Stomach smooth muscle (tissue), 2 donors: Measurements from ENCODE around the gene SERPINE1.

Experiments
- H3K27ac ChIP-seq: one replicate; pipeline ENCODE4 v1.7.0; 2013; ENCODE audit warnings: mild to moderate bottlenecking, low read length, inconsistent platforms
- H3K27me3 ChIP-seq, 2 donors: one replicate each; pipeline ENCODE4 v1.7.0; 2013; ENCODE audit warnings: low read length in 2 of 2; ENCODE audit not compliant: insufficient read depth in 2 of 2, control insufficient read depth in 1 of 2
- H3K36me3 ChIP-seq, 2 donors: one replicate each; pipeline ENCODE4 v1.7.0; 2013; ENCODE audit warnings: low read length in 2 of 2; ENCODE audit not compliant: control insufficient read depth in 2 of 2, insufficient read depth in 2 of 2
- H3K4me1 ChIP-seq: one replicate; pipeline ENCODE4 v1.7.0; 2013; ENCODE audit warnings: low read length; ENCODE audit not compliant: control insufficient read depth, insufficient read depth
- H3K4me3 ChIP-seq, 2 donors: one replicate each; pipeline ENCODE4 v1.7.0; 2013; ENCODE audit warnings: low read length in 2 of 2
- H3K9ac ChIP-seq, 2 donors: one replicate each; pipeline ENCODE4 v1.7.0; 2013; ENCODE audit warnings: low read length in 2 of 2, mild to moderate bottlenecking in 1 of 2
- H3K9me3 ChIP-seq, 2 donors: one replicate each; pipeline ENCODE4 v1.7.0; 2013; ENCODE audit warnings: low read length in 2 of 2; ENCODE audit not compliant: control insufficient read depth in 2 of 2
- donor health status: healthy.
- donor health status: Pancreatic carcinoma.

The SERPINE1 gene

DNA sequence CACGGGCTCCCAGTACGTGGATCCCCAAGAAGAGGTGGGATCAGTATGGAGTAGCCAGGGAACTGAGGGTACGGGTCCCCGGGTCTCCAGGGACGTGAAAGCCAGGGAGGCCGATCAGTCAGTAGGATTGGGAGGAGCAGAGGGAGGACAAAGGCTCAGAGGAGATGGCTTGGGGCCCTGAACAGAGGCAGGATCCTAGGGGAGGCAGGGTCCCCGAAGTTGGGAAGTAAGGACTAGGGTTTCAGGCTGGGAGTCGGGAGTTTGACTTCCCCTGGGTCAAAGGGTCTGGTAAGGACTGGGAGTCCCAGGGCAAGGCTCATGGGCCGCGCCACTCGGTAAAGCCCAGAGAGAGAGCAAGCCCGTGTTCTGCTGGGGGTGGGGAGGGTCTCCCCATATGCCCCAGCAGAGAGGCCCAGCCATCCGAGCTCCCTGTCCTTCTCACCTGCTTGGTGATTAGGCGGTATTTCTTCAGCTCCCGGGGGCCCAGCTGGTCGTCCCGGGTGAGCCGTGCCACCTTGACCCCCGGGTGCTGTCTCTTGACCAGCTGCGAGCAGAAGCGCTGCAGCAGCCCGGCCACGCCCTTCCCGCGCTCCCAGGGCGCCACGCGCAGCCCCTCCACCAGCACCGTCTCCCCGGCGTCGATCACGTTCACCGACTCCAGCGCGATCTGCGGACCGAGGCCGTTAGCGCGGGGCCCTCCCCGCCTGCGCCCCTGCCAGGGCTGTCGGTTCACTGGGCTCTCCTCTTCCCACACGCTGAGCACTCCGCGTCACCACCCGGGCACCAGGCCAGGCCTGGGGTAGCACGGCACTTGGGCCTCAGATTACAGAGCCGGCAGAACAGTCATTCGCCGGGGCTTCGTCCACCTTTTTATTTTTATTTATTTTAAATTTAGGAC is 46.2 kb downstream of the SERPINE1 start:
- Histone ChIP-seq H3K27ac (no peak overlapping the region), H3K4me1 (peaks cover 33% of the 10 kb centered on the region), H3K9me3 (no peaks in the 10 kb centered on the region), H3K27me3 (peaks cover 91% of the 10 kb centered on the region in 2 donors), H3K9ac (no peak overlapping the region), H3K4me3 (peak overlapping the region in 1 of 2 donors; percentile 54), H3K36me3 (no peaks in the 10 kb centered on the region)

GRCh38 chr7:101173752-101174244 is 46.9 kb downstream of the SERPINE1 start:
- peaks cover 33% of the 10 kb centered on the region for H3K4me1 ChIP-seq
- H3K27me3 ChIP-seq: peaks cover 86% of the 10 kb centered on the region in 2 donors
- H3K36me3 ChIP-seq: no peaks in the 10 kb centered on the region
- H3K9ac ChIP-seq: no peak overlapping the region
- H3K27ac ChIP-seq: no peak overlapping the region
- H3K9me3 ChIP-seq: no peaks in the 10 kb centered on the region
- H3K4me3 ChIP-seq: no peak overlapping the region

- Histone ChIP-seq H3K27ac (no peak overlapping the region), H3K36me3 (no peaks in the 10 kb centered on the region), H3K4me1 (peaks cover 34% of the 10 kb centered on the region), H3K4me3 (no peak overlapping the region), H3K9me3 (no peaks in the 10 kb centered on the region), H3K27me3 (peaks cover 82 to 83% of the 10 kb centered on the region in 2 donors), H3K9ac (no peak overlapping the region)
Measured at GRCh38 chr7:101174322-101174854, 47.5 kb downstream of the SERPINE1 start.

DNA sequence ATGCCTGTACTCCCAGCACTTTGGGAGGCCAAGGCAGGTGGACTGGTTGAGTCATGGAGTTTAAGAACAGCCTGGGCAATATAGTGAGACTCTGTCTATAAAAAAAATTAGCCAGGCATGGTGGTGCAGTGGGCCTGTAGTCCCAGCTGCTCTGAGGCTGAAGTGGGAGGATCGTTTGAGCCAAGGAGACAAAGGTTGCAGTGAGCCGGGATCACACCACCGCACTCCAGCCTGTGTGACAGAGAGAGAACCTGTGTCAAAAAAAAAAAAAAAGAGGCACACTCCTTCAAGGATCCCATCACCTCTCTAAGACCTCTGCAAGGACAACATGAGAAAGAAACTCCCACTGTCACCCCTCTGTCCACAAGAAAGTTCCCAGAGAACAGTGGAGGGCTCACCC is 48.8 kb downstream of the SERPINE1 start:
- no peak overlapping the region for H3K27ac ChIP-seq
- peaks cover 73 to 83% of the 10 kb centered on the region in 2 donors for H3K27me3 ChIP-seq
- no peaks in the 10 kb centered on the region for H3K9me3 ChIP-seq
- H3K4me3 ChIP-seq: no peak overlapping the region
- peaks cover 30% of the 10 kb centered on the region for H3K4me1 ChIP-seq
- H3K9ac ChIP-seq: no peak overlapping the region
- no peaks in the 10 kb centered on the region for H3K36me3 ChIP-seq

DNA sequence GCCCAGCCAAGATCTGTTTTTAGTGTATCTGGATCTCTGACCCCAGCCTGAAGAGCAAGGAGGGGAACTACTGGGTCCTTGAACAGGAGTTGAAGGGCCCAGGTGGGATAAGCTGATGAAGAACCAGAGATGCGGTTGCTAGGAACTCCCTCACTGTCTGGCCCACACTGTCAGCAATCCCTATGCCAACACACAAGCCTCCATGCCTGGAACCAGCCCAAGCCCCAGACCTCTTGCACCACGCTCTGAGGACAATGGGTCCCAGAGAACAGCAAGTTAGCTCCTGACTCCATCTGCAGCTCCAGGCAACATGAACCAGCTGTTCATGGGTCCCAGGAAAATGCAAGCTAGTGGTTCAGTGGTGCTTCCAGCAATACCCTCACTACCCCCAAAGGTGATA is 50.7 kb downstream of the SERPINE1 start:
- H3K27me3 ChIP-seq: peaks cover 66 to 75% of the 10 kb centered on the region in 2 donors
- H3K4me3 ChIP-seq: no peak overlapping the region
- H3K27ac ChIP-seq: no peak overlapping the region
- H3K4me1 ChIP-seq: peaks cover 20% of the 10 kb centered on the region
- H3K9ac ChIP-seq: no peak overlapping the region
- H3K9me3 ChIP-seq: no peaks in the 10 kb centered on the region
- no peaks in the 10 kb centered on the region for H3K36me3 ChIP-seq

DNA sequence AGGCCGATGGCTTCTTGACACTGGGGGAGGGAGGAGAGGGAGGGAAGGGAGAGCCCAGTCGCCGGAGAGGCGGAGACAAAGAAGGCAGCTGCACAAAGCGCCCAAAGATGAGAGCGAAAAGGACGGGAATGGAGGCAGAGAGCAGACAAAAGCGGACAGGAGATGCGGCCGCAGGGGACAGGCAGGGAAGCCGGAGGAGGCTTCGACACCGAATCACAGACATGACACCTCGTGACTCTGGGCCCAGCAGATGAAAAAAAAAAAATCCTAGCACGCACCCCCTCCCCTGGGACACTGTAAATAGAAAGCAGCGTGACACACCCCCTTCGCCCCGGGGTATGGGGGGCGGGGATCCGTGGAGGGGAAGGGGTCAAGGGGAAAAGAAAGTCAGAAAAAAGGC is 52.2 kb downstream of the SERPINE1 start:
- H3K27ac ChIP-seq: no peak overlapping the region
- H3K36me3 ChIP-seq: no peaks in the 10 kb centered on the region
- peak overlapping the region in 1 of 2 donors; percentile 29 for H3K4me3 ChIP-seq
- H3K4me1 ChIP-seq: peaks cover 9% of the 10 kb centered on the region
- no peaks in the 10 kb centered on the region for H3K9me3 ChIP-seq
- H3K9ac ChIP-seq: no peak overlapping the region
- peaks cover 52 to 62% of the 10 kb centered on the region in 2 donors for H3K27me3 ChIP-seq

DNA sequence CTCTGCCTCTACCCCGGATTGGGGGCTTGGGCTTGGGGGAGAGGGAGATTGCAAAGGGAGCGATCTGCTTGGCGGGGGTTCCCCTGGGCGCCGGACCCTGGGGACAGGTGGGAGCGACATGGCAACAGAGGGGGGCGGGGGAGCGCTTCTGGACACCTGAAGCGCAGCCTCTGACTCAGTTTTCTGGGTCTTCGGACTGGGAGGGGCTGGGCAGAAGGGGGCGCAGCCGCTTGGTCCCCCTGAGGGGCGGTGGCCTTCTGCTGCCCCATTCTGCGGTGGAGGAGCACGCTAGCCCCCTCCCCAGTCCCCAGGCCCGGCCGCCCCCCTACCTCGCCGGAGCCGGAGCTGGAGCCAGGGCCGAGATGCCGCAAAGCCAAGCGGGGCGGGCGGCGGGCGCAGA is 52.8 kb downstream of the SERPINE1 start:
- Histone ChIP-seq H3K36me3 (no peaks in the 10 kb centered on the region), H3K4me1 (peaks cover 9% of the 10 kb centered on the region), H3K27me3 (peaks cover 46 to 58% of the 10 kb centered on the region in 2 donors), H3K4me3 (no peak overlapping the region), H3K27ac (no peak overlapping the region), H3K9me3 (no peaks in the 10 kb centered on the region), H3K9ac (no peak overlapping the region)

GRCh38 chr7:101180130-101180755 is 53.3 kb downstream of the SERPINE1 start, which contains the start of gene NAT16:
Gene NAT16 (minus strand): TSS chr7:101180293. CDS start chr7:101174807, 5,486 bp downstream.
- no peak within 1 kb of the TSS for H3K27ac ChIP-seq
- H3K27me3 ChIP-seq: peaks cover 44 to 54% of the 10 kb centered on the region in 2 donors
- no peak within 1 kb of the TSS for H3K9ac ChIP-seq
- H3K36me3 ChIP-seq: no peaks in the 10 kb centered on the region
- no peaks in the 10 kb centered on the region for H3K9me3 ChIP-seq
- peak within 1 kb of the TSS in 1 of 2 donors; percentile 29 for H3K4me3 ChIP-seq
- peaks cover 9% of the 10 kb centered on the region for H3K4me1 ChIP-seq

DNA sequence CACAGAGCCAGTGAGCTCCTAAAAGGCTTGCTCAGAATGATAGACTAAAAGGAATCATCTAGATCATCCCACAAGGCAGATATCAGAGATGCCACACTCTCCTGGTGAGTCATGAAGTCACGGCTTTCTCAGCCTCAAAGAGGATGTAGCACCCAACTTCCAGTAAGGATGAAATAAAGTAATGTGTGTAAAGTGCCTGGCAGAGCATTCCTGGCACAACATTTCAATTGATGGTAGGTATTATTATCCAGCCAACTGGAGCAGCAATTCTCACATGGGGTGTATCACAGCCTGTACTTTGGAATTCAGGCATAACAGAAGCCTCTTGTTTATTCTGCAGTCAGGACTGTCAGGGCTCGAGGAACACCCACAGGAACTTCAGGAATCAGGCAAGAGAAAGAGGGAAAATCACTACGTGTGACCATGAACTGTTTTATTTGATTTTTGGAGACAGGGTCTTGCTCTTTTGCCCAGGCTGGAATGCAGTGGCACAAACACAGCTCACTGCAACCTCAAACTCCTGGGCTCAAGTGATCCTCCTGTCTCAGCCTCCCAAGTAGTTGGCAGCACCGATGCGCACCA is 58.4 kb downstream of the SERPINE1 start:
- Histone ChIP-seq H3K27ac (no peak overlapping the region), H3K9ac (no peak overlapping the region), H3K4me3 (no peak overlapping the region), H3K36me3 (no peaks in the 10 kb centered on the region), H3K9me3 (no peaks in the 10 kb centered on the region), H3K4me1 (no peaks in the 10 kb centered on the region), H3K27me3 (peaks cover 17 to 19% of the 10 kb centered on the region in 2 donors)

GRCh38 chr7:101186194-101186593 is 59.3 kb downstream of the SERPINE1 start:
- H3K4me3 ChIP-seq: no peak overlapping the region
- no peaks in the 10 kb centered on the region for H3K36me3 ChIP-seq
- no peaks in the 10 kb centered on the region for H3K9me3 ChIP-seq
- H3K9ac ChIP-seq: no peak overlapping the region
- no peak overlapping the region for H3K27ac ChIP-seq
- H3K4me1 ChIP-seq: no peaks in the 10 kb centered on the region
- H3K27me3 ChIP-seq: peaks cover 10 to 13% of the 10 kb centered on the region in 2 donors
